NCI-H2081 treated with DMSO at 0.1 percent for 48 hours (cell line): ENCODE results near the gene TBX4.

Experiments used
- DNase-seq: peaks from one replicate; lab custom pipeline; 2025; lab: John Stamatoyannopoulos, UW

The TBX4 gene

DNA sequence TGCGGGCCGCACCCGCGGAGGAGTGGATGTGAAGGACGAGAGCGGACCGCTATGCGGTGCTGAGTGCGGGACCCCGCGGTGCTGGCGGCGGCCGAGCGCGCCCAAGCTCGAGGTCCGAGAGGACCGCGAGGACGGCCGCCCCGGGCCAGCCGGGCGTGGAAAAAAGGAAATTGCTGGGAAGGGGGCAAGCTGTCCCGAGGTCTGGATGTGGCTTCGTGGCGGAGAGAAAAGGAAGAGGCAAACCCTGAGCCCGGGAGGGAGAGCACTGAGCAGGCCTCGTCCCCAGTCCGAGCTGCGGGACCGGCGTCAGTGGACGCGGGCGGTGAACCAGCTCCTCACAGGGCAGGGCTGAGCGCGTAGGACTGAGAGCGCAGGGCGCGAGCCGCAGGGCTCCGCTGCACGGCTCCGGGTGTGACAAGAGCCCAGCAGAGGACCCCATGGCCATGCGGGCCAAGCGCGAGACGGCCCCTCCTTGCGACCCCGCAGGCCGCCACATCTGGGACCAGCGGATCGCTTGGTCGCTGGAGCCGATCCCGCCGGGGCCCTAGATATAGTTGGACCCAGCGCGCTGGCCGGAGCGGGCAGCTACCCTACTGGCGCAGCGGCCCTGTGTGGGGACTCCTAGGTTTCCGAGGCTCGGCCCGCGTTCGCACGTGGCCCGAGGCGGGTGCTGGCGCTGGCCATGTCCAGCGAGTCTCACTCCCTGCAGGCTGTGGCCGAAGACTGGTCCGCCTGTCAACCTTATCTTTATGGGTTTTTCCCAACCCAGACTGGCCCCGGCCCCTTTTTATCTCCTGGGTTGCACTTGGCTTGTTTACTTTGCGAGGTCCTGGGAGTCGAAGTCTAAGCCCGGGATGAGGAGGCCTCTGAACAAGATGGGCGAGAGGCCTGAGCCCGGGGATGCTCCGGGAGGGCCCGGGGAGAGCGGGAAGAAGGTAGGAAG is 2.4 kb downstream of the TBX4 start:
- no peak for DNase-seq

DNA sequence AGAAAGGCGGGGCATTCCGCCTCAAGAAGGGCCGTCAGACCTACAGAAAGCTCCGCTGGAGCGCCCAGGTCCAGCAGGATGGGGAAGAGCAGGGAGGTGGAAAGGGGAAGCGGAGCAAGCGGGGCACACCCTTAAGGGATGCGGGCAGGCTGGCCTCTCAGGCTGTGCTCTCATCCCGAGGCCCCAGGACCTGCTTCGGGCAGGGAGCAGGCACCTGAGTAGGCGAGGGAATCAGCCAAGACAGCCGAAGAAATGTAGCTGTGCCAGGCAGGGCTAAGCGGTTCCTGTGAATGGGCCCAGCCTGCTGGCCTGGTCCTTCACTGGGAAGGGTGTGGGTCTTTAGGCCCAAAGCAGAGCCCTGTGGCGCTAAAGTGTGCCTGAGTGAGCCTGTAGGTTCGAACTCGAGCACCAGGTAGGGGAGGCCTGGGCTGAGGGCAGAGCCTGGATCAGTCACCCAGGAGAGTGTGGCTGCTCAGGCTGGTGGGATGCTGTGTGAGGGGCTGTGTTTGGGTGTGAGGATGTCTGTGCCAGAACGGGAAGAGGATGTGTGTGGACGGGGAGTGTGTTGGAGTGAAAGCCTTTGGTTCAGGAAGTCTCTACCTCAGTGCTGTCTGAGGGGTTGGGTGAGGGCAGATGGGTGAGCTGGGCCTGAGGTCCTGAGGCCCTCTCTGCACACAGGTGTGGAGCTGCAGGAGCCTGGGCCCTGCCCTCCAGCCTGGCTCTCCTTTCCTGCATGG is 3.3 kb downstream of the TBX4 start:
- no peak for DNase-seq

DNA sequence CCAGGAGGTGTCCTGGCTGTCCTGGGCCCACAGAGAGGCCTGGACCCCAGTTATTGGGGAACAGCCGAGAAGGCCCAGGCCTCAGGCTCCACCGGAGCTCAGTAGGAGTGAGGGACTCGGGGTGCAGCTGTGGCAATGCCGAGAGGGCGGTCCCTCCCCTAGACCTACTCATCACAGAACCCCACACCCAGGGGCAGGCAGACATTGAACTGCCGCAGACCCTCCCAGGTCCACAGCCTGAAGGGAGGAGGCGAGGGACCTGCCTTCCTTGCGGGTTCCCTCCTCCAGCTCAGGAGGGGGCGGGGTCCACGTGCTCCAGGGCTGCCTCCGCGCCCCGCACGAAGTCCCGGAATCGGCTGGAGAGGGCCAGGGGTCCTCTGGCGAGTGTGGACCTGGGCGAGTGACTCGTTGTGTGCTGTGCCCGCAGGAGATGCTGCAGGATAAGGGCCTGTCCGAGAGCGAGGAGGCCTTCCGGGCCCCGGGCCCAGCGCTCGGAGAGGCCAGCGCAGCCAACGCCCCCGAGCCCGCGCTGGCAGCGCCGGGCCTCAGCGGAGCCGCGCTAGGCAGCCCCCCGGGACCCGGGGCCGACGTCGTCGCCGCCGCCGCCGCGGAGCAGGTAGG is 3.9 kb downstream of the TBX4 start:
- DNase-seq, result no peak

DNA sequence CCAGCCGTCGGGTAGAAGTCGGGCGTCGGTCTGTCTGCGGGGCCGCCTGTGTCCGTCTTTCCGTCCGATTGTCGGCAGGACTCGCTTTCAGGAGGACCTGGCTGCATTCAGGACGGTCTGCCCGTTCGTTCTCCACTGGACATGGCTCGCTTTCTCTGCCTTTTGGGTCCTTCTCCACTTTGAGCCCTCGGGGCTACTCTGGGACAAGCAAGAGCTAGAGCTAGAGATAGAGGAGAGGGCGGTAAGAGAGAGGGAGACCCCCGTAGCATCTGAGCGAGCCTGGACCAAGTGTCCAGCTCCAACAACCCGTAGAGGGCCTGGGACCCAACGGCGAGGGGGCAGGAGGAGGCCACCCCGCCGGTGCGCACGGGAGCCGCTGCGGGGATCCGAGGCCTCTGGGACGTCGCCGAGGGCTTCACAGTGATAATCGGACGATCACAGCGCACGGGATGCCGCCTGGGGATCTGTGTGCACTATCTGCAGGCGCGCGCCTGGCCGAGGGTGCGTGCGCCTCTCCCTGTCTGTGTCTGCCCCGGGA is 4.5 kb downstream of the TBX4 start:
- no peak for DNase-seq

DNA sequence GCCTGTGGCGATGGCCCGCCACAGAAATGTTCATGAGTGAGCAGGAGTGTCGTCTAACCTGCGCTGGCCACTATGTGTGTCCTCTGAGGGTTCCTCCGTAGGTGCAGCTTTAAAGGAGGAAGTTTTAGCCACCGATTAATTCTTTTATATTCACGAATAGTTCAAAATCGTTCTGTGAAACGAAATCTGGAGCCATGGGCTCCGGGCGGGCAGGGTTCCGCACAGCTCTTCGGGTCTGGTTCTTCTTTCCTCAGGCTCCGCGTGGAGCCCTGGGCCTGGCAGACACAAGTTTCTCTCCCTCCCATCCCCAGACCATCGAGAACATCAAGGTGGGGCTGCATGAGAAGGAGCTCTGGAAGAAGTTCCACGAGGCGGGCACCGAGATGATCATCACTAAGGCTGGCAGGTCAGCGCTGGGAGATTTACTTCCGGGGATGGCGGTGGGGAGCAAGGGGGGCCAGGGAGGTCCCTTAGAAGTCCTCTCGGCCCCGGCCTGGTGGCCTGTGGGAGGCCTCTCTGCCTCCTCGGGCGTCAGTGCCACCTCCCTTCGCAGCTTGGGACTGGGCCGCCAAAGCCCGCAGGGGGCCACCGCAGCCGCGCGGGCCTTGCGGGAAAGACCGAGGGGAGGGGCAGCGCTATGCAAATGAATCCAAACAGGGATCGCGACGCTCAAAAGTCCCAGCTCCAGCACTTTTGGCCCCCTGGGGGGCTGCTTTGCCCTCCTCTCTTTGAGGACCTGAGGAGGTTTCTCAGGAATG is 5.2 kb downstream of the TBX4 start:
- no peak for DNase-seq

DNA sequence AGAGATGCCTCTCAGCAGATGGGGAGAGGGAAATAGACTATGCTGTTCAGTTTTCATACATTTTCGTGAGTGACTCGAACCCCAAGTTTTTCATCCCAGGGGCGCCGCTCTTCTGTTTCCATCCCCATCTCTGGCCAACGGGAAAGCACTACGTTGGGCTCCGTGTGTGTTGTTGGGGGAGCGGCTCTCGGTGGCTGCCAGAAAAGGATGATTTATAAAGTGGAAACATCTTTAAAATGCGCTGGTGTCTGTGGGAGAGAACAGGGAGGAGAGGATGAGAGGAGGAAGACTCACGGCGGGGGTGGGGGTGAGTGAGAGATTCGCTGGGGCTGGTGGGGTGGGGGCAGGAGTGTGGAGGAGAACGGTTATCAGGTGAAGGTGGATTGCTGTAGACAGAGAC is 5.8 kb downstream of the TBX4 start:
- no peak for DNase-seq

DNA sequence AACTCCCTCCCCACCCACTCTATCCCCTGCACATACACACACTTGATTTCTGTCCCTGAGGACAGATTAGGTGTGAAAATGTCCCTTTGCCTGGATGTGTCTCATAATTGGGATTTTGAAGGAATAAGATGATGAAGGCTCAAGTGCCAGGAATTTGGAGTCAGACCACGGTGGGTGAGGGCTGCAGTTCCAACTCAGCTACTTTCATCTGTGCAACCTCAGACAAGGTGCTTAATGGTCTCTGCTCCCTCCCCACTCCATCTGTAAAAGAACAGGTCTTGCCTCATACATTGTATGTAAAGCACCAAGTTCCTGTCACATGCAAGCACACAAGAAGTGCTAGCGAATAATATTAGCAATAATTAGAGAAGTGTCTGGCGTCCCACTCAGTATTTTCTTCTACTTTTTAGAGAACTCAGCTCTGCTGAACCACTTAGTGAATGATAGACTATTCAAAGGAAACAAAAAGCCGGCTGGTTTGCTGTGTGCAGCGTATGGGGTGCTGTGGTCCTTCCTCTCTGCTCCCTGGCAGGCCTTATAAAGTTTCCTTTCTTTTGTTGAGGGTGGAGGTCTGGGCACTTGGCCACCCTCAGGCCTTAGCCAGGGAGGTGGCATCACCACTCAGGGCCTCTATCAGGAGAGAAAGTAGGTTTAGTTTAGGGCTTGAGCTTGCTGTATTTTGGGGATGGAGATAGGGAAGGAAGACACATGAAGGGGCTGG is 6.4 kb downstream of the TBX4 start:
- DNase-seq, result no peak

DNA sequence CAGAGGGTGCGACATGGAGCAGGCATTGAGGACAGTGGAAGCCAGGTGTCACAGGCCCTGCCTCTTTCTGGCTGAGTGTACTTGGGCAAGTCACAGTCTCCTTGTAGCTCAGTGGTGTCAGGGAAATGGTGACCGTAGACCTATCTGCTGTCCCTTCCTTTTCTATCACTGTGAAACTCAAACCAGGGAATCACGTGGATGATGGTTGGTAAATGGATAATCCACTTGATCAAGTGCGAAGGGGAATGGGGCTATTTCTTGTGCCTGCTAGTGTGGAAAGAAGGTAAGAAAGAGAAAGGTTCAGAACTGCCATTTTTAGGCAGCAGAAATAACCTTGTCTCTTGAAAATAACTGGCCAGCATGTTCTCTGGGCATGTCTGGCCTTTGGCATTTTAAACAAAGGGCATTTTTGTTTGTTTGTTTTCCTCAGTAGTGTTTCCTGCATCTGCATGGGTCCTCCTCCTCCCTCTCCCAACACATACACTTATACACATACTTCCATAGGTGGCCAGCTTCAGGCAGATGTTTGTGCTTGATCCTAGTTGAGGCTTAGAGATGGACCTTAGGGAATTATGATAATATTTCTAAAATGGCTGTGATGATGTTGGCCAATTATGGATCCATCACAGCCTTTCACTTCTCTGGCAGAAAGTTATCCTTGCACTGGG is 7.1 kb downstream of the TBX4 start:
- no peak for DNase-seq

DNA sequence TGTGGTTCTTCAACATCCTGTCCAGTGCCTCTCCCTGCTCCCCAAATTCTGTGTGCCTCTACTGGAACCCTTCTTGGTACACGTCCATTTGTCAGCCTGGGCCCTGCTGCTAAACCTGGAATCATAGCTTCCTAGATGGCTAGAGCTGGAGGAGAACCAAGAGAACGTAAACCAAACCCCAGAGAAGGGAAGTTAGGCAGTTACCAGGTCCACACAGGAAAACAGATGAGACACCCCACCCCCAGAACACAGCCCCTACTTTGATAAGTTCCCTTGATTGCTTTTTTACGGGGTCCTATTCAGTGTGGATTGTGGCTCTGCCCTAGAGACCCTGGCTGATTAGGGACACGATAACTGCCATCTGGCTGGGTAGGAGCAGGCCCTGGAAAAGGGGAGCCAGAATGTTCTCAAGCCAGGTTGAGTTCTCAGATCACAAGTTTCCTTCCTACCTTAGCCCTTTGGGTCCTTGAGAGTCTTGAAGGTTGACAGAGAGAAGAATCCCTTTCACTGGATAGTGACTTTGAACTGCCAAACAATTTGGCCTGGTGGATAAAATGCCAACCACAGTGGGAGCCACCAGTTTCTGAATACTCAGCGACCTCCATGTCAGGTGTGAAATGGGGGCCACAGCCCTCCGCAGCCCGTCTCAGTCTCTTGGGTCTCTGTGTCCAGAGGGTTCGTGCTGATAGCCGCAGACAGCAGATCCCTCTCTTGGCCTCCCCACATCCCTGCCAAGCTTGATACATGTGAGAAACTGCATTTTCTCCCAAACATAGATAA is 7.9 kb downstream of the TBX4 start:
- DNase-seq, result no peak

DNA sequence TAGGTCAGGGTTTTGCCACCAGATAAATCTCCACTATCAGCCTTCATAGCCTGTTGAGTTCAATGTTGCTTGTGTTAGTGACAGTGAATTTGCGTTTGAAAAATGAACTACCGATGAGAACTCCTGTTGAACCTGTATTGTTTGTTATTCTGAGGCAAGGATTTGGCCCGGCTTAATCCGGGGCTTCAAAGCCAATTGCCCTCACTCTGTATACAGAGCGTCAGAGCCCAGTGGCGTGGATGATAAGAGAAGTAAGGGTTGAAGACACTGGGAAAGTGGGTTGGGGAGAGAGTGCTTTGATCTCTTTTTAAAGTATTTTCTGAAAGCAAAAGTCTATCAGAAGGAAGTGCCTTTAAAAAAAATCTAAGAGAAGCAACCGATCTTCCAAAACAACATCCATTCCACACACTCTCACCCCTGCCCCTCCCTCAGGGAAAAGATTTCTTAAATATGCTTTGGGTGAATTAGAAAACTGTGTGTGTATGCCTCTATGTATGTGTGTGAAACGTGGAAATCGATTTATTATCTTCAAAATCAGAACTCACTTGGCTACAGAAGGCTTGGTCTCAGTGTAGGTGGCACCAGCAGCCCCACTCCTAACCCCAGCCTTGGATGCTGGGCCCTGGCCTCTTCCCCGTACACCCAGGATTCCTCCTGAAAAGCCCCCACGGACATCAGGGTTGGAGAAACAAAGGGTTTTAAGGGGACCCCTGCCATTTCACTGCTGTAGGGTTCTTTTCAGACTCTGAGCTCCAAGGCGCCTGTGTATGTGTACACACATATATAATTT is 8.8 kb downstream of the TBX4 start:
- no peak for DNase-seq

DNA sequence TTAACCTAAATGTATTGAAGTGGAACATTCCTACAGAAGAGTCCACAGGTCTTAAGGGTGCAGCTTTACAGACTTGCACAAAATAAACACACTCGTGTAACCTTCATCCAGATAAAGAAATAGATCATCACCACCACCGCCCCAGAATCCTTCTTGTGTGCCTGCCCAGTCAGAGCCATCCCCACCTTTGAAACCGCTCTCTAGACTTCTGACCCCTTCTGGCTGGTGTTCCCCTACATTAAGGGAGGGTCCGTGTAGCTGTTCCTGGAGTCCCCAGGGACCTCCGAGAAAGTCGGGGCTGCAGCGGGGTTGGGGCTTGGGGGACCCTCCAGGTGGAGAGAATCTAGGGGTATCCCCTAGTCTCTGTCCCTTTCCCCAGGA is 9.4 kb downstream of the TBX4 start:
- DNase-seq, result no peak

DNA sequence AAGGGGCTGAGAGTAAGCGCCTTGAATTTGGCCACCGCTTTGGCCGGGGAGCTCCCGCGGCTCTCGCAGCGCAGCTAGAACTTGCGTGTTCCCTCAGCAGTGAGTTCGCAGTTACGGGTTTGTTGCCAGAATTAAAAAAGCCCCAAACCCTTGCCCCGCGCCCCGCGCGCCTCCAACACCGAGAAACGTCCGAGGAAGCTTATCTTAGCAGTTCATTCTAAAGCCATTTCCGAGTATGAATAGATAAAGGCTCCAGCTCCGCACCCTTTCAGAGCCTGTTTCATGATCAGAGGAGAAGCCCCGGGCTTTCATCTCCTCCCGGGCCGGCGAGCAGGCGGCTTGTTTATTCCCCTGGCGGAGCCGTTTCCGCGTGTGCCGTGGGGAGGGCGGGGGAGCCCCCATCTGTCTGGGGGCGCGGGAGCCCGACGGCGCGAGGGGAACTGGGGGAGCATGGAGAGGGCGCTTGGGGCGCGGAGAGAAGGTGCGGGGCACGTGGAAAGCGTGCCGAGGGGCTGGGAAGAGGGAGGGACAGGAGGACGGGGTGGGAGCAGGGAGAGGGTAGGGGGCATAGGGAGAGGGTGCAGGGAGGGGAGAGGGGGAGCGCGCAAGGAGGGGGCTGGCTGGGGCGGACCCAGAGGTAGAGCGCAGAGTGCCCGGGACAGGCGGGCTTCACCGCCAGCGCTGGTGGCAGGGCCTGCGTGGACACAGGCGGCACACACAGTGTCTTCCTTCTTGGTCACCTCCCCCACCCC is 9.9 kb downstream of the TBX4 start:
- no peak for DNase-seq

DNA sequence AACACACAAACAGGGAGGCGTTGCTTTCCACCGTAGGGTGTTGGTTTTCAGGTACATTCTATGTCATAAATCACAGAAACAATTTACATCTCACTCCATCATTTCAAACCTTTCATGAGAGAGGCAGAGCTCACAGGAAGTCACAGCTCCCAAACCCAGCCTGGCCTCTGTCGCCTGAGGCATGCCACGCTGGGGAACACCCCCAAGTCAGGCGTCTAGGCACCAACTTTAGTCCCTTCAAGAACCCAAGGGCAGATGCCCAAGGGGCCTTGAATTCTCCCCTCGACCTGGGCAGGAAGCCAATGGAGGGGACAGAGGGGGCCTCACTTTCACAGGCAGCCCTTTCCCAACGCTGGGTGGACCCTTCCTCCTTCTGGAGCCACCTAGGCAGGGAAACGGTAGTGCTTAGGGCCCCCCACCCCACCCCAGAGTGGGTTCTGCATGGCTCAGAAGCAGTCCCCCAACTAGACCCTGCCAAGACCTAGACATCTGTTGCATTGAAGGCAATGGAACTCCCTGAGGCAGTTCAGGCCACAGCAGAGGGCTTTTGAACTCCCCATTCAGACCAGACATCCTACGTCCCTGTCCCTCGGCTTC is 10.6 kb downstream of the TBX4 start:
- DNase-seq, result no peak

DNA sequence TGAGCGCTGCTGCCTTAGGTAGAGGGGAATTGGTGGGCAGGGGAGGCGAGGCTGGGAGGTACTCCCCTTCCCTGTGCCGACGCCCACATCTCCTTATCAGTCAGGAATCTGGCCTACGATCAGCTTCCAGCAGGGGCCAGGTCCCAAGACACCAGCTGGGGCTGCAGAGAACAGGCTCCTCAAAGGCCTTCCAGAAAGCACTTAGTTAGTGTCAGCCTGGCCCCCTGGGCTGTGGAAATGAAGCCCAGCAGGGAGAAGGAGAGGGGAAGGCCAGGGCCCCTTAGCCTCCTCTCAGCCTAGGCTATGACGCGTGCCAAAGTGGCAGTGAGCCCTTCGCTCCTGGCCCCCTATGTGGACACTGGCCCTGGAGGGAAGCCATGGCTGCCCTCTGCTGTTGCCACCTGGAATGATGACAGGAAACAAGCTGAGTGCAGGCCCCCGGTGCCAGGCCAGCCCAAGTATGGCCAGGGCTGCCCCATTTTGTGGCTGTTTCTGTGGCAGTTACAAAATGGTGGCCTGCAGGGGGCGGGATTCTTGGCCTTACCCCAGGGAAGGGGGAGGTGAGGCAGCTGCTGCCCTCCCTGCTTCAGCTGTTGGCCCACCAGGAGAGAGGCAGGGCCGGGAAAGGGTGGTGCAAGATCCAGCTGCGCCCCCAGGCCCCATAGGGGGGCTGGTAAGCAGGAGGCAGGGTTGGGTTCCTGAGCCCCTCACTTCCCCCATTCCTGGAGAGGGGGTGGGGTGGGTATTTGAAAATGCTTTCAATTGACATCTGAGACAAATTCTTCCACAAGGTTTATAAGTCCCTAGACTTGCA is 11.3 kb downstream of the TBX4 start:
- no peak for DNase-seq

DNA sequence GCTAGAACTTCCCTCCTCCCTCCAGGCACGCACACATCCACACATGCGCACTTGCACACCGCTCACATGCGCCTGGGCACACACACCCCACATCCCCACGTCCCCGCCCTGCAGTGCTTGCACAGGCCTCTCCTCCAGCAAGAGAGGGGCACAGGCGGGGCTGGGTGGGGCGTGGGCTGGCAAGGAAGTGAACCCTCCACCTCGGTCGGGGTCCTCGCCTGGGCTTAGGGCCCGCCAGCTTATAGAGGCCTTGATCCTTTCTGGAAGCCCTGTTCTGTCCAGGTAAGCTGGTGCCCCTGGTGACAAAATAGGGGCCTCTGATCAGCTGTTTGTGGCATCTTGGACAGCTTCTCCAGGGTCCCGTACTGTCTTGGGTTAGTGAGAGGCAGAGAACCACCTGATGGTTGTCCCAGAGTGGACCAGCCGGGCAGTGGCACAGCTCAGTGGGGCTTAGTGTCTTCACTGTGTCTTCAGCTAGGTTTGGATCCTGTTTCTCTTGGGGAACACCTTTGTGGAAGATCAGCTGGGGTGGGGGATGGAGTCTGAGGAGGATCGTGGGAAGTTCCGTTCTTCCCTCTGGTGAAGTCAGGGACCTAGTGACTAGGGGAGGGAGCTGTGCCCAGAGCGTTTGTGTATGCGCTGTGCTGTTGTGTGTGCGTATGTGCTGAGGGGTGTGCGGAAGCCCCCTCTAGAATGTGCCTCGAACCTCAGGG is 12.1 kb downstream of the TBX4 start:
- no peak for DNase-seq

DNA sequence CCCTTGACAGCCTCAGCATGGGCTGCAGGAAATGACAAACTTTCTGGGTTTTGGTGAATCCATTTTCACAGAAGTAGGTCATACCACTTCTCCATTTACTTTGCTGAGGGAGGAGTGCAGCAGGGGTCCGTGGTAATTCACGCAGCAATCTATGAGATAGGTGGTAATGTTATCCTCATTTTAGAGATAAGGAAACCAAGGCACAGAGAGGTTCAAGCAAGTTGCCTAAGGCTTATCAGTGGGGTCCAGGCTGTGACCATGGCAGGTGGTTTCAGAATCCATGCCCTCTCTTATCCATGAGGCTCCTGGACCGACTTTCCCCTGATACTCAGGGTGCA is 12.6 kb downstream of the TBX4 start:
- no peak for DNase-seq
